ENCODE data around the gene SLC35F4. TPM values are rescaled to one million over a fixed set of nuclear protein-coding genes. Genes with fewer than 3 reads are reported as not detected.

The SLC35F4 gene
- total RNA-seq, 1 experiment from 2014 or later = not detected

- H3K27me3 ChIP-seq (replicated peaks; ENCODE audit: control insufficient read depth, insufficient read depth, low read length) = no peaks in the 10 kb centered on the region
- no peaks in the 10 kb centered on the region for H3K9me3 ChIP-seq
- no TSS peak for BruUV-seq (replicated peaks)
- Mint-ChIP-seq H3K4me1 (ENCODE audit: low read depth, unreplicated experiment) (peaks cover 7% of the 10 kb centered on the region), H3K27ac (ENCODE audit: unreplicated experiment) (no peak overlapping the region), H3K9me3 (ENCODE audit: unreplicated experiment) (no peaks in the 10 kb centered on the region), H3K27me3 (ENCODE audit: insufficient read depth, unreplicated experiment) (peaks cover 11% of the 10 kb centered on the region), H3K36me3 (ENCODE audit: insufficient read depth, unreplicated experiment) (no peaks in the 10 kb centered on the region), H3K4me3 (ENCODE audit: unreplicated experiment) (no peak overlapping the region)
- intact Hi-C loops (cut with micrococcal nuclease; ENCODE audit: unreplicated experiment) = loop anchor here (1.0 to 2.0 kb wide), 3 partner anchors 179 to 384 kb away; no protein-coding TSS in a partner anchor
- H3K4me1 ChIP-seq = no peaks in the 10 kb centered on the region
- no peak for TF ChIP-seq CTCF (IDR thresholded peaks at IDR 0.05; ENCODE audit: insufficient read depth in 1 of 2, low read depth in 1 of 2, low read length in 1 of 2, severe bottlenecking in 1 of 2, unreplicated experiment in 1 of 2)
- no peak overlapping the region for H3K4me3 ChIP-seq (ENCODE audit: low read depth, low read length)
- no peak for DNase-seq
- H3K36me3 ChIP-seq (ENCODE audit: control insufficient read depth, insufficient read depth, low read length) = no peaks in the 10 kb centered on the region
- CTCF ChIA-PET = no interaction called here
- POLR2A ChIA-PET = no interaction called here
Measured at GRCh38 chr14:57870686-57871457, 5.0 kb upstream of the SLC35F4 start.

- no peak overlapping the region for H3K27ac Mint-ChIP-seq (ENCODE audit: unreplicated experiment)
- Histone ChIP-seq H3K27me3 (replicated peaks; ENCODE audit: control insufficient read depth, insufficient read depth, low read length) (no peaks in the 10 kb centered on the region), H3K4me1 (no peaks in the 10 kb centered on the region), H3K9me3 (no peaks in the 10 kb centered on the region), H3K4me3 (ENCODE audit: low read depth, low read length) (no peak overlapping the region), H3K36me3 (ENCODE audit: control insufficient read depth, insufficient read depth, low read length) (no peaks in the 10 kb centered on the region)
- no peaks in the 10 kb centered on the region for H3K9me3 Mint-ChIP-seq (ENCODE audit: unreplicated experiment)
- CTCF ChIA-PET = no interaction called here
- H3K4me3 Mint-ChIP-seq (ENCODE audit: unreplicated experiment) = no peak overlapping the region
- TF ChIP-seq CTCF (IDR thresholded peaks at IDR 0.05; ENCODE audit: insufficient read depth in 1 of 2, low read depth in 1 of 2, low read length in 1 of 2, severe bottlenecking in 1 of 2, unreplicated experiment in 1 of 2) = no peak
- DNase-seq = no peak
- intact Hi-C loops (cut with micrococcal nuclease; ENCODE audit: unreplicated experiment) = loop anchor here (2.0 kb wide), 1 partner anchor 383 kb away; no protein-coding TSS in a partner anchor
- H3K4me1 Mint-ChIP-seq (ENCODE audit: low read depth, unreplicated experiment) = peaks cover 7% of the 10 kb centered on the region
- peaks cover 11% of the 10 kb centered on the region for H3K27me3 Mint-ChIP-seq (ENCODE audit: insufficient read depth, unreplicated experiment)
- BruUV-seq (replicated peaks) = no TSS peak
- H3K36me3 Mint-ChIP-seq (ENCODE audit: insufficient read depth, unreplicated experiment) = no peaks in the 10 kb centered on the region
- POLR2A ChIA-PET = no interaction called here
Measured at GRCh38 chr14:57869617-57870016, 3.7 kb upstream of the SLC35F4 start.

- Mint-ChIP-seq H3K4me1 (ENCODE audit: low read depth, unreplicated experiment) (peaks cover 7% of the 10 kb centered on the region), H3K27me3 (ENCODE audit: insufficient read depth, unreplicated experiment) (peaks cover 9% of the 10 kb centered on the region), H3K9me3 (ENCODE audit: unreplicated experiment) (no peaks in the 10 kb centered on the region), H3K4me3 (ENCODE audit: unreplicated experiment) (no peak overlapping the region), H3K36me3 (ENCODE audit: insufficient read depth, unreplicated experiment) (no peaks in the 10 kb centered on the region), H3K27ac (ENCODE audit: unreplicated experiment) (no peak overlapping the region)
- no peaks in the 10 kb centered on the region for H3K4me1 ChIP-seq
- H3K4me3 ChIP-seq (ENCODE audit: low read depth, low read length) = no peak overlapping the region
- intact Hi-C loops (cut with micrococcal nuclease; ENCODE audit: unreplicated experiment) = no loop called here
- no peaks in the 10 kb centered on the region for H3K9me3 ChIP-seq
- ChIA-PET CTCF (no interaction called here), POLR2A (no interaction called here)
- no peak for DNase-seq
- H3K36me3 ChIP-seq (ENCODE audit: control insufficient read depth, insufficient read depth, low read length) = no peaks in the 10 kb centered on the region
- no TSS peak for BruUV-seq (replicated peaks)
- H3K27me3 ChIP-seq (replicated peaks; ENCODE audit: control insufficient read depth, insufficient read depth, low read length) = no peaks in the 10 kb centered on the region
- no peak for TF ChIP-seq CTCF (IDR thresholded peaks at IDR 0.05; ENCODE audit: insufficient read depth in 1 of 2, low read depth in 1 of 2, low read length in 1 of 2, severe bottlenecking in 1 of 2, unreplicated experiment in 1 of 2)
Measured at GRCh38 chr14:57866199-57866705, 360 bp upstream of the SLC35F4 start.

Data from Caco-2 (cell line).